ENCODE results near the gene PIM1. TPM values are rescaled to one million over a fixed set of nuclear protein-coding genes. Genes with fewer than 3 reads are reported as not detected.
"Not testable (repeated sequence)": the region's sequence is repeated elsewhere in the genome, so short reads cannot be mapped to it uniquely, and the experiment has no call there.

The PIM1 gene
- total RNA-seq, 1 donor from 2014 or later, result 151 TPM

GRCh38 chr6:37177077-37177934 lies 7.4 kb downstream of the PIM1 start:
- Mint-ChIP-seq H3K36me3 (ENCODE audit: low read depth) (peaks cover 55% of the 10 kb centered on the region), H3K27me3 (ENCODE audit: low read depth) (no peaks in the 10 kb centered on the region), H3K4me1 (ENCODE audit: low read depth) (peaks cover 66% of the 10 kb centered on the region), H3K9me3 (no peaks in the 10 kb centered on the region), H3K27ac (peak overlapping the region; percentile 58), H3K4me3 (ENCODE audit: low read depth) (peak overlapping the region; percentile 48)
- no peak for DNase-seq (ENCODE audit: low spot score)
- intact Hi-C loops (cut with micrococcal nuclease), result no loop called here

GRCh38 chr6:37177935-37178517 lies 8.1 kb downstream of the PIM1 start:
- Mint-ChIP-seq H3K36me3 (ENCODE audit: low read depth) (peaks cover 52% of the 10 kb centered on the region), H3K4me3 (ENCODE audit: low read depth) (no peak overlapping the region), H3K4me1 (ENCODE audit: low read depth) (peaks cover 68% of the 10 kb centered on the region), H3K27ac (peak overlapping the region; percentile 58), H3K27me3 (ENCODE audit: low read depth) (no peaks in the 10 kb centered on the region), H3K9me3 (no peaks in the 10 kb centered on the region)
- no peak for DNase-seq (ENCODE audit: low spot score)
- intact Hi-C loops (cut with micrococcal nuclease), result no loop called here

GRCh38 chr6:37180075-37180474 lies 10.1 kb downstream of the PIM1 start:
- Mint-ChIP-seq H3K9me3 (no peaks in the 10 kb centered on the region), H3K36me3 (ENCODE audit: low read depth) (peaks cover 32% of the 10 kb centered on the region), H3K27me3 (ENCODE audit: low read depth) (no peaks in the 10 kb centered on the region), H3K4me1 (ENCODE audit: low read depth) (peaks cover 51% of the 10 kb centered on the region), H3K4me3 (ENCODE audit: low read depth) (no peak overlapping the region), H3K27ac (peak overlapping the region; percentile 7)
- intact Hi-C loops (cut with micrococcal nuclease), result no loop called here
- DNase-seq (ENCODE audit: low spot score), result no peak

- Mint-ChIP-seq H3K27ac (peak overlapping the region; percentile 28), H3K36me3 (ENCODE audit: low read depth) (peaks cover 27% of the 10 kb centered on the region), H3K4me1 (ENCODE audit: low read depth) (peaks cover 46% of the 10 kb centered on the region)
- intact Hi-C loops (cut with micrococcal nuclease); H3K9me3 Mint-ChIP-seq; H3K27me3 Mint-ChIP-seq (ENCODE audit: low read depth); H3K4me3 Mint-ChIP-seq (ENCODE audit: low read depth); DNase-seq (ENCODE audit: low spot score): not testable (repeated sequence)
These were observed 10.7 kb downstream of the PIM1 start for GRCh38 chr6:37180610-37181009.

- Mint-ChIP-seq H3K9me3 (peaks cover 9% of the 10 kb centered on the region), H3K4me3 (ENCODE audit: low read depth) (peak overlapping the region; percentile 52), H3K27me3 (ENCODE audit: low read depth) (no peaks in the 10 kb centered on the region), H3K4me1 (ENCODE audit: low read depth) (peaks cover 46% of the 10 kb centered on the region), H3K36me3 (ENCODE audit: low read depth) (peaks cover 14% of the 10 kb centered on the region), H3K27ac (peak overlapping the region; percentile 99)
- DNase-seq (ENCODE audit: low spot score), result peak; percentile 73
- intact Hi-C loops (cut with micrococcal nuclease), result loop anchor here (1.0 kb wide), 2 partner anchors 10 to 22 kb away; no protein-coding TSS in a partner anchor
These were observed 13.0 kb downstream of the PIM1 start for GRCh38 chr6:37182736-37183590.

GRCh38 chr6:37185949-37186720 lies 16.2 kb downstream of the PIM1 start:
- Mint-ChIP-seq H3K4me1 (ENCODE audit: low read depth) (peaks cover 43% of the 10 kb centered on the region), H3K27ac (peak overlapping the region; percentile 70), H3K36me3 (ENCODE audit: low read depth) (peaks cover 16% of the 10 kb centered on the region)
- intact Hi-C loops (cut with micrococcal nuclease); H3K9me3 Mint-ChIP-seq; DNase-seq (ENCODE audit: low spot score); H3K4me3 Mint-ChIP-seq (ENCODE audit: low read depth); H3K27me3 Mint-ChIP-seq (ENCODE audit: low read depth): not testable (repeated sequence)

- Mint-ChIP-seq H3K4me3 (ENCODE audit: low read depth) (no peak overlapping the region), H3K4me1 (ENCODE audit: low read depth) (peaks cover 42% of the 10 kb centered on the region), H3K9me3 (peaks cover 9% of the 10 kb centered on the region), H3K27me3 (ENCODE audit: low read depth) (no peaks in the 10 kb centered on the region), H3K27ac (peak overlapping the region; percentile 85), H3K36me3 (ENCODE audit: low read depth) (peaks cover 16% of the 10 kb centered on the region)
- intact Hi-C loops (cut with micrococcal nuclease), result loop anchor here (2.0 kb wide), 1 partner anchor 15 kb away; no protein-coding TSS in a partner anchor
- DNase-seq (ENCODE audit: low spot score), result no peak
These were observed 17.5 kb downstream of the PIM1 start for GRCh38 chr6:37187321-37188022.

- Mint-ChIP-seq H3K27me3 (ENCODE audit: low read depth) (no peaks in the 10 kb centered on the region), H3K9me3 (peaks cover 9% of the 10 kb centered on the region), H3K4me1 (ENCODE audit: low read depth) (peaks cover 43% of the 10 kb centered on the region), H3K36me3 (ENCODE audit: low read depth) (peaks cover 12% of the 10 kb centered on the region), H3K27ac (peak overlapping the region; percentile 76), H3K4me3 (ENCODE audit: low read depth) (no peak overlapping the region)
- intact Hi-C loops (cut with micrococcal nuclease), result loop anchor here (2.0 kb wide), 1 partner anchor 16 kb away; no protein-coding TSS in a partner anchor
- DNase-seq (ENCODE audit: low spot score), result no peak
These were observed 19.1 kb downstream of the PIM1 start for GRCh38 chr6:37188962-37189510.

- peaks cover 9% of the 10 kb centered on the region for H3K9me3 Mint-ChIP-seq
- peaks cover 53% of the 10 kb centered on the region for H3K4me1 Mint-ChIP-seq (ENCODE audit: low read depth)
- intact Hi-C loops (cut with micrococcal nuclease), result loop anchor here (2.0 kb wide), 1 partner anchor 15 kb away; no protein-coding TSS in a partner anchor
- H3K27ac Mint-ChIP-seq, result peak overlapping the region; percentile 76
- H3K36me3 Mint-ChIP-seq (ENCODE audit: low read depth), result peaks cover 12% of the 10 kb centered on the region
- no peaks in the 10 kb centered on the region for H3K27me3 Mint-ChIP-seq (ENCODE audit: low read depth)
- DNase-seq (ENCODE audit: low spot score), result no peak
- H3K4me3 Mint-ChIP-seq (ENCODE audit: low read depth), result no peak overlapping the region
These were observed 20.2 kb downstream of the PIM1 start for GRCh38 chr6:37190159-37190535.

GRCh38 chr6:37192666-37193065 lies 22.7 kb downstream of the PIM1 start:
- no peak overlapping the region for H3K4me3 Mint-ChIP-seq (ENCODE audit: low read depth)
- no peak for DNase-seq (ENCODE audit: low spot score)
- H3K27ac Mint-ChIP-seq, result no peak overlapping the region

GRCh38 chr6:37194886-37195285 lies 24.9 kb downstream of the PIM1 start:
- H3K36me3 Mint-ChIP-seq (ENCODE audit: low read depth); H3K4me3 Mint-ChIP-seq (ENCODE audit: low read depth); H3K9me3 Mint-ChIP-seq; DNase-seq (ENCODE audit: low spot score); H3K27me3 Mint-ChIP-seq (ENCODE audit: low read depth); intact Hi-C loops (cut with micrococcal nuclease): not testable (repeated sequence)
- peaks cover 32% of the 10 kb centered on the region for H3K4me1 Mint-ChIP-seq (ENCODE audit: low read depth)
- H3K27ac Mint-ChIP-seq, result peak overlapping the region; percentile 93

More at GRCh38 chr6:37192666-37193065, 22.7 kb downstream of the PIM1 start:
- Mint-ChIP-seq H3K9me3 (peaks cover 4% of the 10 kb centered on the region), H3K27me3 (ENCODE audit: low read depth) (no peaks in the 10 kb centered on the region), H3K36me3 (ENCODE audit: low read depth) (peaks cover 2% of the 10 kb centered on the region), H3K4me1 (ENCODE audit: low read depth) (peaks cover 38% of the 10 kb centered on the region)
- intact Hi-C loops (cut with micrococcal nuclease), result no loop called here

Measured in activated T-helper 2 cell treated with anti-CD3 and anti-CD28 coated beads, Interferon-gamma antibody, Interleukin-2, Interleukin-4, amounts not matched to agents 10 μg/mL and 5 μg/mL and 100 μg/mL, durations not matched to agents 14 hours and 24 hours and 36 hours (primary cell).